SH-SY5Y (cell line): ENCODE results near the gene CCND2.

ENCODE experiments used
- GATA2 ChIP-seq: IDR thresholded peaks from 2 replicates; pipeline ENCODE4 v1.6.1; 2011; ENCODE audit warnings: mild to moderate bottlenecking, low read depth, low read length
- GATA3 ChIP-seq: IDR thresholded peaks from 2 replicates; pipeline ENCODE4 v1.6.1; 2011; ENCODE audit warnings: low read depth, mild to moderate bottlenecking, low read length, moderate library complexity

GRCh38 chr12:4296751-4297150 is 23.2 kb downstream of the CCND2 start:
- TF ChIP-seq GATA2, result no peak
- no peak for TF ChIP-seq GATA3
